DND-41 (cell line): ENCODE data around the gene SCN3B.

Source experiments
- ATAC-seq: fragments of 200-7000 bp; cut with Tn5 transposase; 3 replicates; pipeline ENCODE4 v1.9.1; 2021; ENCODE audit warnings: low read depth; ENCODE audit not compliant: insufficient read depth
- DNase-seq: peaks from one replicate; pipeline ENCODE4 v3.0.0-alpha.2; 2020
- H2AFZ ChIP-seq: 2 replicates; pipeline ENCODE4 v1.6.0; 2012; ENCODE audit warnings: low read depth, low read length
- H3K27ac ChIP-seq: 2 replicates; pipeline ENCODE4 v1.5.1; 2012; ENCODE audit warnings: low read length, inconsistent platforms
- H3K27me3 ChIP-seq: fragments of 200-600 bp; sonication (generic); 2 replicates; pipeline ENCODE4 v1.6.0; 2012; ENCODE audit warnings: low read length, mild to moderate bottlenecking, inconsistent platforms; ENCODE audit not compliant: insufficient read depth, poor library complexity
- H3K36me3 ChIP-seq: 2 replicates; pipeline ENCODE4 v1.5.1; 2012; ENCODE audit warnings: low read length, inconsistent platforms; ENCODE audit not compliant: insufficient read depth
- H3K4me1 ChIP-seq: 2 replicates; pipeline ENCODE4 v1.5.1; 2012; ENCODE audit warnings: mild to moderate bottlenecking, low read length; ENCODE audit not compliant: insufficient read depth
- H3K4me2 ChIP-seq: 2 replicates; pipeline ENCODE4 v1.6.0; 2012; ENCODE audit warnings: mild to moderate bottlenecking, moderate library complexity, low read length, inconsistent platforms; ENCODE audit not compliant: insufficient read depth
- H3K4me3 ChIP-seq, 2 experiments: fragments of 200-600 bp in 1 of 2; shearing (Covaris generic) in 1 of 2; 2 replicates each; pipeline ENCODE4 v1.5.1; 2012 to 2016; ENCODE audit warnings: inconsistent platforms in 2 of 2, low read length in 2 of 2, mild to moderate bottlenecking in 2 of 2, low read depth in 1 of 2, moderate library complexity in 1 of 2
- H3K79me2 ChIP-seq: 2 replicates; pipeline ENCODE4 v1.6.0; 2012; ENCODE audit warnings: low read length, inconsistent platforms; ENCODE audit not compliant: insufficient read depth
- H3K9ac ChIP-seq: 2 replicates; pipeline ENCODE4 v1.6.0; 2012; ENCODE audit warnings: low read depth, mild to moderate bottlenecking, inconsistent platforms, low read length, moderate library complexity
- H3K9me3 ChIP-seq: 2 replicates; pipeline ENCODE4 v1.5.1; 2012; ENCODE audit warnings: low read length, moderate library complexity, mild to moderate bottlenecking, inconsistent platforms; ENCODE audit not compliant: insufficient read depth, severe bottlenecking
- H4K20me1 ChIP-seq: 2 replicates; pipeline ENCODE4 v1.6.0; 2012; ENCODE audit warnings: low read length; ENCODE audit not compliant: insufficient read depth
- EZH2 ChIP-seq: IDR thresholded peaks from 3 replicates; pipeline ENCODE4 v1.6.1; 2012; ENCODE audit warnings: borderline replicate concordance, low read depth, mild to moderate bottlenecking, moderate library complexity, low read length, inconsistent platforms; ENCODE audit not compliant: severe bottlenecking
- TF ChIP-seq, protein P1 (sequence below): IDR thresholded peaks from 2 replicates; pipeline ENCODE4 v1.5.1; 2012; ENCODE audit warnings: borderline replicate concordance, low read length, moderate library complexity, mild to moderate bottlenecking; ENCODE audit not compliant: poor library complexity, severe bottlenecking; ENCODE audit errors: extremely low read depth

The SCN3B gene

DNA sequence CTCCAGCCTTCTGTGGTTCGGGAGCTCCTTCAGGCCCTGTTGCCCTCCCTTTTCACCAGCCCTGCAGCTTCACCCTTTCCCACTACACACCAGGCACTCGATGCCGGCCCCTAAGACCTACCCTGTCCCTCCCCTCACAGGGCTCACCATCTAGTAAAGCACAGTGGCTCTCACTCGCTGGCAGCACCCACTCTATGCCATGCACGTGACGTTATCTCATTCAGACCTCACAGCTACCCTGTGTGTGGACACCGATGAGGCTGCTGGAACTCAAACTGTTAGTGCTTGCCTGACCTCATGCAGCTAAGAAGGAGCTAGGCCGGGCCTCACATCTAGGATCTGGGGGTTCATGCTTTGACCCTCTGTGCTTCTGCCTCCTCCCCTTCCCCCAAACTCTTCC lies 45.5 kb downstream of the SCN3B start:
- Histone ChIP-seq H3K9me3 (no peaks in the 10 kb centered on the region), H3K27me3 (no peaks in the 10 kb centered on the region), H3K4me3 (no peak overlapping the region), H3K27ac (no peak overlapping the region), H3K9ac (no peak overlapping the region), H2AFZ (no peak overlapping the region), H3K4me1 (no peaks in the 10 kb centered on the region), H3K79me2 (no peaks in the 10 kb centered on the region), H4K20me1 (no peaks in the 10 kb centered on the region), H3K36me3 (peaks cover 56% of the 10 kb centered on the region), H3K4me2 (no peak overlapping the region)
- ATAC-seq (no peak), DNase-seq (no peak)
- TF ChIP-seq, protein P1, sequence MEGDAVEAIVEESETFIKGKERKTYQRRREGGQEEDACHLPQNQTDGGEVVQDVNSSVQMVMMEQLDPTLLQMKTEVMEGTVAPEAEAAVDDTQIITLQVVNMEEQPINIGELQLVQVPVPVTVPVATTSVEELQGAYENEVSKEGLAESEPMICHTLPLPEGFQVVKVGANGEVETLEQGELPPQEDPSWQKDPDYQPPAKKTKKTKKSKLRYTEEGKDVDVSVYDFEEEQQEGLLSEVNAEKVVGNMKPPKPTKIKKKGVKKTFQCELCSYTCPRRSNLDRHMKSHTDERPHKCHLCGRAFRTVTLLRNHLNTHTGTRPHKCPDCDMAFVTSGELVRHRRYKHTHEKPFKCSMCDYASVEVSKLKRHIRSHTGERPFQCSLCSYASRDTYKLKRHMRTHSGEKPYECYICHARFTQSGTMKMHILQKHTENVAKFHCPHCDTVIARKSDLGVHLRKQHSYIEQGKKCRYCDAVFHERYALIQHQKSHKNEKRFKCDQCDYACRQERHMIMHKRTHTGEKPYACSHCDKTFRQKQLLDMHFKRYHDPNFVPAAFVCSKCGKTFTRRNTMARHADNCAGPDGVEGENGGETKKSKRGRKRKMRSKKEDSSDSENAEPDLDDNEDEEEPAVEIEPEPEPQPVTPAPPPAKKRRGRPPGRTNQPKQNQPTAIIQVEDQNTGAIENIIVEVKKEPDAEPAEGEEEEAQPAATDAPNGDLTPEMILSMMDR = no peak
- TF ChIP-seq EZH2 = no peak

DNA sequence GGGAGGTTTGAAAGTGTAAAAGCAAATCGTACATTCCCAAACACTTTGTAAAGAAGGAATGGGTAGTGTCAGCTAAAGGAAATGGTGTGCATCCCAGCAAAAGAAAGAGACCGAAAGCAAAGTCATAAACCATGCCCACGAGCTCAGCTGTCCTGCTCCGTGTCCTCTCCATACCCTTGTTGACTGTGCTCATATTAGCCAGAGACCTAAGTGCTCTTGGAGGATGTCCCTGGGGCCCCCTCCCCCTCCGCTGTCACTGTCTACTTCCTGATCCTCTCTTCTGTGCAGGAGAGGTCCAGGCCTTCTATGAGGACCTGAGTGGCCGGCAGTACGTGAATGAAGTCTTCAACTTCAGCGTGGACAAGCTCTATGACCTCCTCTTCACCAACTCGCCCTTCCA lies 46.1 kb downstream of the SCN3B start:
- Histone ChIP-seq H3K27me3 (no peaks in the 10 kb centered on the region), H3K79me2 (no peaks in the 10 kb centered on the region), H2AFZ (no peak overlapping the region), H4K20me1 (no peaks in the 10 kb centered on the region), H3K4me3 (no peak overlapping the region), H3K27ac (no peak overlapping the region), H3K4me2 (no peak overlapping the region), H3K9me3 (no peaks in the 10 kb centered on the region), H3K9ac (no peak overlapping the region), H3K4me1 (no peaks in the 10 kb centered on the region), H3K36me3 (peaks cover 55% of the 10 kb centered on the region)
- DNase-seq = no peak
- TF ChIP-seq, protein P1 = no peak
- ATAC-seq = no peak

DNA sequence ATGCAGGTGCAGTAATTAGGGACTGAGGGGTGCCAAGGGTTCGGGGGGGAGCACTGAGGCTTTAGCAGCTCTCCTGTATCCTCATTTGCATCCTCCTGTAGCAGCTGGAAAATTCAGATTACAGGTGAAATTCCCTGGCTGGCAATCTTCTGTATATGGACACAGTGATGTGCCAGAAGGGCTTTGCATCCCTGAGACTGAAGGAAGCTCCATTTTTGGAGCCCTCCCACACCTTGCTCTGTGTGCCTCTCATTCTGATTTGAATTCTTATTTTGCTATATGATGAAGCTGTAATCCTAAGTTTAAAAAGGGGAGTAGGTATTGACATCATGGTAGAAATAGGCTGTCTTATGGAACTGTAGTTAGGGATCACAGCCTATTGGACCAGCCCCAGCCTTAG lies 46.6 kb downstream of the SCN3B start:
- H4K20me1 ChIP-seq = no peaks in the 10 kb centered on the region
- H3K79me2 ChIP-seq = no peaks in the 10 kb centered on the region
- no peak overlapping the region for H3K27ac ChIP-seq
- TF ChIP-seq, protein P1 = no peak
- no peak for TF ChIP-seq EZH2
- H3K4me2 ChIP-seq = no peak overlapping the region
- H2AFZ ChIP-seq = no peak overlapping the region
- no peaks in the 10 kb centered on the region for H3K9me3 ChIP-seq
- DNase-seq (no peak), ATAC-seq (no peak)
- no peaks in the 10 kb centered on the region for H3K4me1 ChIP-seq
- H3K4me3 ChIP-seq = no peak overlapping the region
- H3K27me3 ChIP-seq = no peaks in the 10 kb centered on the region
- H3K36me3 ChIP-seq = peaks cover 55% of the 10 kb centered on the region
- H3K9ac ChIP-seq = no peak overlapping the region

DNA sequence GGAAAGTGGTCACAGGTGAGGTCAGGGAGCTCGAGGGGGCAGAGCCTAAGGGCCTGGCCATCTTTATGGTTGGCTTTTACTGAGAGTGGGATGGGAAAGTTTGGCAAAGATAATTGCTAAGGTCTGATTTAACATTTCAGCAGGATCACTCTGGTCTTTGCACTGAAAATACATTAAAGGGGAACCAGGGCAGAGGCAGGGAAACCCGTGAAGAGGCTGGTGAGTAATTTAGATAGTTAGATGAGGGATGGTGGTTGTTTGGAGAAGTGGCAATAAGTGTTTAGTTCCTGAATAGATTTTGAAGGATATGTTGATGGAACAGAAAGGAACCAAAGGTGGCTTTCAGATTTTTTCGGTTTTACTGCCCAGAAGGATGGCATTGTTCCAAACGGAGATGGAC lies 50.8 kb downstream of the SCN3B start:
- peaks cover 51% of the 10 kb centered on the region for H3K36me3 ChIP-seq

More for the DNA sequence above, 50.8 kb downstream of the SCN3B start:
- no peak overlapping the region for H3K9ac ChIP-seq
- no peaks in the 10 kb centered on the region for H3K4me1 ChIP-seq
- H3K9me3 ChIP-seq = no peaks in the 10 kb centered on the region
- H3K4me2 ChIP-seq = no peak overlapping the region
- H2AFZ ChIP-seq = no peak overlapping the region
- H4K20me1 ChIP-seq = no peaks in the 10 kb centered on the region
- H3K79me2 ChIP-seq = no peaks in the 10 kb centered on the region
- H3K4me3 ChIP-seq = no peak overlapping the region
- H3K27ac ChIP-seq = no peak overlapping the region
- ATAC-seq (no peak), DNase-seq (no peak)
- no peak for TF ChIP-seq EZH2
- TF ChIP-seq, protein P1 = no peak
- no peaks in the 10 kb centered on the region for H3K27me3 ChIP-seq
